ENCODE data around the gene VAC14.
"Not testable (repeated sequence)": the region's sequence is repeated elsewhere in the genome, so short reads cannot be mapped to it uniquely, and the experiment has no call there.

Gene VAC14

GRCh38 chr16:70678121-70678897, 122.6 kb downstream of the VAC14 start:
- DNase-seq, result no peak

- no peak for DNase-seq
Observed at GRCh38 chr16:70677499-70678120, 123.3 kb downstream of the VAC14 start.

GRCh38 chr16:70676675-70677498, 124.1 kb downstream of the VAC14 start:
- no peak for DNase-seq

GRCh38 chr16:70675851-70676513, 125.0 kb downstream of the VAC14 start:
- DNase-seq, result no peak

- DNase-seq, result no peak
Observed at GRCh38 chr16:70674221-70675014, 126.5 kb downstream of the VAC14 start.

- not testable (repeated sequence) for DNase-seq
Observed at GRCh38 chr16:70670938-70671337, 130.0 kb downstream of the VAC14 start.

- DNase-seq, result no peak
Observed at GRCh38 chr16:70670175-70670574, 130.8 kb downstream of the VAC14 start.

GRCh38 chr16:70665806-70666735, 134.9 kb downstream of the VAC14 start:
- DNase-seq, result no peak

GRCh38 chr16:70665113-70665694, 135.8 kb downstream of the VAC14 start:
- no peak for DNase-seq

- no peak for DNase-seq
Observed at GRCh38 chr16:70664325-70665112, 136.4 kb downstream of the VAC14 start.

GRCh38 chr16:70663524-70664324, 137.2 kb downstream of the VAC14 start:
- no peak for DNase-seq

GRCh38 chr16:70662991-70663523, 137.9 kb downstream of the VAC14 start:
- no peak for DNase-seq

GRCh38 chr16:70661918-70662641, 138.9 kb downstream of the VAC14 start:
- no peak for DNase-seq

- no peak for DNase-seq
Observed at GRCh38 chr16:70661534-70661917, 139.4 kb downstream of the VAC14 start.

- DNase-seq, result no peak
Observed at GRCh38 chr16:70660672-70661350, 140.1 kb downstream of the VAC14 start.

GRCh38 chr16:70659953-70660671, 140.8 kb downstream of the VAC14 start:
- DNase-seq, result no peak

- no peak for DNase-seq
Observed at GRCh38 chr16:70659546-70659945, 141.4 kb downstream of the VAC14 start.
